Lung (tissue), 12 donors: ENCODE measurements around the gene FUT8. TPM values are rescaled to one million over a fixed set of nuclear protein-coding genes. Genes with fewer than 3 reads are reported as not detected.

Source experiments
- ATAC-seq: fragments of 200-7000 bp; cut with Tn5 transposase; one replicate; pipeline ENCODE4 v1.9.1; 2020; ENCODE audit warnings: moderate number of reproducible peaks; ENCODE audit not compliant: insufficient read depth, low FRiP score
- DNase-seq, 3 donors: peaks; one replicate each; pipeline ENCODE4 v3.0.0-alpha.2; 2013 to 2017
- H3K27ac ChIP-seq, 2 donors: one replicate each; pipeline ENCODE4 v1.5.1; 2013; ENCODE audit warnings: mild to moderate bottlenecking in 2 of 2, moderate library complexity in 2 of 2, control low read depth in 1 of 2, inconsistent platforms in 1 of 2, low read depth in 1 of 2, low read length in 1 of 2
- H3K27me3 ChIP-seq, 3 donors: one replicate each; pipeline ENCODE4 v1.5.1; 2013; ENCODE audit warnings: low read length in 2 of 3; ENCODE audit not compliant: control insufficient read depth in 3 of 3, insufficient read depth in 3 of 3
- H3K36me3 ChIP-seq, 4 donors: one replicate each; pipeline ENCODE4 v1.5.1; 2013; ENCODE audit warnings: low read length in 4 of 4, mild to moderate bottlenecking in 1 of 4, moderate library complexity in 1 of 4; ENCODE audit not compliant: control insufficient read depth in 4 of 4, insufficient read depth in 4 of 4
- H3K4me1 ChIP-seq, 5 donors: one replicate each; pipeline ENCODE4 v1.5.1; 2013; ENCODE audit warnings: low read length in 5 of 5, mild to moderate bottlenecking in 2 of 5, moderate library complexity in 1 of 5; ENCODE audit not compliant: control insufficient read depth in 5 of 5, insufficient read depth in 5 of 5
- H3K4me3 ChIP-seq: one replicate; pipeline ENCODE4 v1.5.1; 2013; ENCODE audit warnings: mild to moderate bottlenecking, control low read depth, moderate library complexity
- H3K9ac ChIP-seq, 2 donors: one replicate each; pipeline ENCODE4 v1.5.1; 2013; ENCODE audit warnings: low read length in 2 of 2, control low read depth in 1 of 2; ENCODE audit not compliant: insufficient read depth in 1 of 2
- H3K9me3 ChIP-seq, 4 donors: one replicate each; pipeline ENCODE4 v1.5.1; 2013; ENCODE audit warnings: low read length in 3 of 4, mild to moderate bottlenecking in 1 of 4, moderate library complexity in 1 of 4; ENCODE audit not compliant: control insufficient read depth in 4 of 4, insufficient read depth in 3 of 4
- WGBS, 2 donors: extraction: QIAGEN DNeasy Blood & Tissue Kit; methylation state at CpG; one replicate each; pipeline ENCODE4 v1.1.7; 2013; 5-methylcytosine and 5-hydroxymethylcytosine counted together
- polyA plus RNA-seq, 2 donors: library from polyadenylated mRNA; stranded (reverse); fragments of 200-250 nt; gene quantifications; one replicate each; pipeline ENCODE4 v1.2.1, GENCODE V29; 2013
- total RNA-seq, 2 donors: library from RNA; depleted of rRNA in 1 of 2; stranded (reverse); fragments of >200 nt in 1 of 2; gene quantifications; one replicate each; pipeline ENCODE4 v1.2.1, GENCODE V29; 2014 to 2021
- TF ChIP-seq, protein P1 (sequence below): IDR thresholded peaks from 2 replicates; pipeline ENCODE4 v1.5.1; 2012; ENCODE audit warnings: mild to moderate bottlenecking; ENCODE audit errors: control extremely low read depth, extremely low read depth
- donor health status: control.
- donor health status: control.
- donor health status: Bipolar disorder and iron deficiency.
- donor health status: healthy.
- donor health status: DM: yes; HTN: yes; CAD: no.

The FUT8 gene
- total and polyA plus RNA-seq, 4 donors = 9.9 to 98.5 (median 25.8) TPM

DNA sequence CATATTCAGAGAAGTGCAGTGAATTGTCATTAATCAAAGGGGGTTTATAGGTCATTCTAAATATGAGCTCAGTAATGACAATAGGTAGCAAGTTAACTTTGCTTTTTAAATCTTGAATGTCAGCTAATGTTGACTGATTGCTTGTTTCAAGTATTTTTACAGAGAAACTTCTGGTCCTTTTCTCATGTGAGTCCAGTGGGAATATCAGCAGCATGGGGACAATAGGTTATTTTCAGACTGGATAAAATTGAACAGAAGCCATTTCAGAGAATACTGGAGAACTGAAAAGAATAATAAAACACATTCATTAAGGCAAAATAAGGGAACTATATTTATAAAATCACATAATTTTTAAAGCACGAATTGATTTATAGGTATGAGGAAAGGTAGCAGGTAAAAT is 78.7 kb downstream of the FUT8 start:
- no peak overlapping the region for H3K27ac ChIP-seq
- ATAC-seq (no peak), DNase-seq (no peak)
- peaks cover 0 to 8% (median 0%) of the 10 kb centered on the region in 5 donors for H3K4me1 ChIP-seq
- 94 to 97% methylated on average over 1 of the region's 1 CpG for WGBS, 2 donors
- H3K9me3 ChIP-seq = no peaks in the 10 kb centered on the region
- TF ChIP-seq, protein P1, sequence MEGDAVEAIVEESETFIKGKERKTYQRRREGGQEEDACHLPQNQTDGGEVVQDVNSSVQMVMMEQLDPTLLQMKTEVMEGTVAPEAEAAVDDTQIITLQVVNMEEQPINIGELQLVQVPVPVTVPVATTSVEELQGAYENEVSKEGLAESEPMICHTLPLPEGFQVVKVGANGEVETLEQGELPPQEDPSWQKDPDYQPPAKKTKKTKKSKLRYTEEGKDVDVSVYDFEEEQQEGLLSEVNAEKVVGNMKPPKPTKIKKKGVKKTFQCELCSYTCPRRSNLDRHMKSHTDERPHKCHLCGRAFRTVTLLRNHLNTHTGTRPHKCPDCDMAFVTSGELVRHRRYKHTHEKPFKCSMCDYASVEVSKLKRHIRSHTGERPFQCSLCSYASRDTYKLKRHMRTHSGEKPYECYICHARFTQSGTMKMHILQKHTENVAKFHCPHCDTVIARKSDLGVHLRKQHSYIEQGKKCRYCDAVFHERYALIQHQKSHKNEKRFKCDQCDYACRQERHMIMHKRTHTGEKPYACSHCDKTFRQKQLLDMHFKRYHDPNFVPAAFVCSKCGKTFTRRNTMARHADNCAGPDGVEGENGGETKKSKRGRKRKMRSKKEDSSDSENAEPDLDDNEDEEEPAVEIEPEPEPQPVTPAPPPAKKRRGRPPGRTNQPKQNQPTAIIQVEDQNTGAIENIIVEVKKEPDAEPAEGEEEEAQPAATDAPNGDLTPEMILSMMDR = no peak
- H3K4me3 ChIP-seq = no peak overlapping the region
- H3K9ac ChIP-seq = no peak overlapping the region
- no peaks in the 10 kb centered on the region for H3K27me3 ChIP-seq
- H3K36me3 ChIP-seq = no peaks in the 10 kb centered on the region

DNA sequence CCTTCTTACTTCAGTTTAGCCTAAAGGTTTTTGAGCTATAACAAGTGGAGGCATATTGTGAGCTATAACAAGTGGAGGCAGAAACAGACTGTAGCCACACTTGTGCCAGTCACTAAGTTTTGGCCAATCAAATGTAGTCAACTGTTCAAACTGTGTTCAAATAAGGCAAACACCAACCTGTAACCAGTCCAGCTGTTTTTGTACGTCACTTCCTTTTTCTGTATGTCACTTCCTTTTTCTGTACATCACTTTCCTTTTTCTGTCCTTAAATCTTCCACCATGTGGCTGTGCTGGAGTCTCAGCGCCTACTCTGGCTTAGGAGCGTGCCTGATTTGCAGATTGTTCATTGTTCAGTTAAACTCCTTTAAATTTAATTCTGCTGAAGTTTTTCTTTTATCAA is 79.7 kb downstream of the FUT8 start:
- Histone ChIP-seq H3K9me3 (peaks cover 0 to 3% (median 0%) of the 10 kb centered on the region in 4 donors), H3K4me1 (peaks cover 0 to 8% (median 0%) of the 10 kb centered on the region in 5 donors), H3K4me3 (no peak overlapping the region), H3K27ac (no peak overlapping the region), H3K27me3 (no peaks in the 10 kb centered on the region), H3K9ac (no peak overlapping the region), H3K36me3 (no peaks in the 10 kb centered on the region)
- DNase-seq (no peak), ATAC-seq (no peak)
- 82 to 92% methylated on average over 3 of the region's 3 CpGs for WGBS, 2 donors
- TF ChIP-seq, protein P1 = no peak

DNA sequence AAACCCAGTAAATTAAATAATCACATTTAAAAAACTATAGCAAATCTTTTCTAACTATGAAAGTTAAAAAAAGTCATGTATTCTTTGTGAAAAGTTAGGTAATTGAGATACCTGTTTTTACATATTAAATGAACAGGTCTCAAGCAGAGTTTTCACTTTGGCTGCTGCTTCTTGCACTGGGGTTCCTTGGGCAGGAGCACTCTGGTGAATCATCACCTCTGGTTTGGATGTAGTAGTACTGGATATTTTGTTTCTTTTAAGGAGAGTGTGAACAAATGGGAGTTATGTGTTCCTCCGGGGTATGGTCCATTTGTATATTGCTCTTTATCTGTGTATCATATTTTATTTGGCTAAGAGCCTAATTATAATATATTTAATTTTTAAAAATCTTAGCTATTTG is 82.7 kb downstream of the FUT8 start:
- Histone ChIP-seq H3K27me3 (no peaks in the 10 kb centered on the region), H3K4me1 (peaks cover 0 to 4% (median 0%) of the 10 kb centered on the region in 5 donors), H3K27ac (no peak overlapping the region), H3K9ac (no peak overlapping the region), H3K9me3 (peaks cover 0 to 3% (median 0%) of the 10 kb centered on the region in 4 donors), H3K36me3 (no peaks in the 10 kb centered on the region), H3K4me3 (no peak overlapping the region)
- TF ChIP-seq, protein P1 = no peak
- DNase-seq = no peak
- ATAC-seq = no peak
- WGBS, 2 donors = 90 to 100% methylated on average over 1 of the region's 1 CpG
